Thyroid gland (tissue), 4 donors: ENCODE data around the gene CACNA1B.

Experiments used
- POLR2A ChIP-seq, 2 donors: fragments of 450-650 bp; IDR thresholded peaks; one replicate each; pipeline ENCODE4 v1.6.1; 2017; ENCODE audit warnings: antibody characterized with exemption in 2 of 2, mild to moderate bottlenecking in 2 of 2, moderate library complexity in 1 of 2
- TF ChIP-seq, protein P1 (sequence below), 6 experiments: fragments of 200-600 bp in 3 of 6; fragments of 450-650 bp in 3 of 6; sonication (generic) in 3 of 6; IDR thresholded peaks; one replicate each; pipeline ENCODE4 v1.5.1; 2016 to 2019; ENCODE audit warnings: antibody characterized with exemption in 6 of 6, mild to moderate bottlenecking in 2 of 6, inconsistent platforms in 1 of 6, moderate library complexity in 1 of 6

DNA sequence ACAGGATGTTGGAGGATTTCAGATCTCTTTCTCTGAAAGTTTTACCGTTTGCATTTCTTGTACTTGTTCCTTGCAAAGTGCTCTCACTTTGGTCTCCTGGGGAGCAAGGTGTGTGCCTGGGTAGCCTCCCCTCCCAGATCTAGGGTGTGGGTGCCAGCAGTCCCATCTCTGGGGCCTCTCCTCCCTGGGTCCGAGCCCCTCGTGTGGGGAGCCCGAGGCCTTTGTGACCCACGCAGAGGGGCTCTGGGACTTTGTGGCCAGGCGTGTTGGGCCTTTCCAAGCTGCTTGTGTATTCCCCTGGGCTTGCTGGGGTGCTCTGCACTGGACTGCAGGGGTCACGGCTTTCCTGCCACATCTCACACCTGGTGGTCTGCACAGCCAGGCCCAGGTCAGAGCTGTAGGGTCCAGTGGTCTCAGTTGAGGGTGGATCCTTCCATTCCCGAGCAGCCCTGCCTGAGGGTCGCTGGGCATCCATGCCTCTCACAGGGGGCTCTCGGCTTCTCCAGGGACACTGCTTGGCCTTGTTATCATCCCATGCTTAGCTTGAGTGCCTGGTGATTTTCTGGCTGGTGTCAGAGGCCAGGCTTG is 96.3 kb downstream of the CACNA1B start:
- TF ChIP-seq, protein P1, sequence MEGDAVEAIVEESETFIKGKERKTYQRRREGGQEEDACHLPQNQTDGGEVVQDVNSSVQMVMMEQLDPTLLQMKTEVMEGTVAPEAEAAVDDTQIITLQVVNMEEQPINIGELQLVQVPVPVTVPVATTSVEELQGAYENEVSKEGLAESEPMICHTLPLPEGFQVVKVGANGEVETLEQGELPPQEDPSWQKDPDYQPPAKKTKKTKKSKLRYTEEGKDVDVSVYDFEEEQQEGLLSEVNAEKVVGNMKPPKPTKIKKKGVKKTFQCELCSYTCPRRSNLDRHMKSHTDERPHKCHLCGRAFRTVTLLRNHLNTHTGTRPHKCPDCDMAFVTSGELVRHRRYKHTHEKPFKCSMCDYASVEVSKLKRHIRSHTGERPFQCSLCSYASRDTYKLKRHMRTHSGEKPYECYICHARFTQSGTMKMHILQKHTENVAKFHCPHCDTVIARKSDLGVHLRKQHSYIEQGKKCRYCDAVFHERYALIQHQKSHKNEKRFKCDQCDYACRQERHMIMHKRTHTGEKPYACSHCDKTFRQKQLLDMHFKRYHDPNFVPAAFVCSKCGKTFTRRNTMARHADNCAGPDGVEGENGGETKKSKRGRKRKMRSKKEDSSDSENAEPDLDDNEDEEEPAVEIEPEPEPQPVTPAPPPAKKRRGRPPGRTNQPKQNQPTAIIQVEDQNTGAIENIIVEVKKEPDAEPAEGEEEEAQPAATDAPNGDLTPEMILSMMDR (IDR thresholded peaks at IDR 0.05) = no peak
- TF ChIP-seq POLR2A (IDR thresholded peaks at IDR 0.05) = no peak
